Testis (tissue), 3 donors: ENCODE data around the gene DLG1. TPM values are rescaled to one million over a fixed set of nuclear protein-coding genes. Genes with fewer than 3 reads are reported as not detected.

Source experiments
- DNase-seq: peaks from one replicate; pipeline ENCODE4 v3.0.0-alpha.2; 2019
- H3K27ac ChIP-seq, 2 donors: fragments of 200-600 bp; sonication (generic); one replicate each; pipeline ENCODE4 v1.5.1; 2019
- H3K27me3 ChIP-seq: fragments of 200-600 bp; sonication (generic); one replicate; pipeline ENCODE4 v1.5.1; 2019
- H3K36me3 ChIP-seq: fragments of 200-600 bp; sonication (generic); one replicate; pipeline ENCODE4 v1.5.1; 2017; ENCODE audit warnings: low read depth; ENCODE audit errors: missing control alignments
- H3K4me1 ChIP-seq: fragments of 200-600 bp; sonication (generic); one replicate; pipeline ENCODE4 v1.5.1; 2019
- H3K4me3 ChIP-seq, 2 donors: fragments of 200-600 bp; sonication (generic); one replicate each; pipeline ENCODE4 v1.5.1; 2017 to 2019
- H3K9me3 ChIP-seq: fragments of 200-600 bp; sonication (generic); one replicate; pipeline ENCODE4 v1.5.1; 2017
- POLR2A ChIP-seq: fragments of 450-650 bp; IDR thresholded peaks from one replicate; pipeline ENCODE4 v1.6.1; 2017; ENCODE audit warnings: antibody characterized with exemption, mild to moderate bottlenecking, moderate library complexity
- WGBS, 2 donors: methylation state at CpG; one replicate each; pipeline ENCODE4 v1.1.5; 2018; 5-methylcytosine and 5-hydroxymethylcytosine counted together
- intact Hi-C: fragments of 100-400 bp; cut with DNase I; formaldehyde crosslinking; loops from one replicate; pipeline ENCODE4 v1.15.1; 2023; ENCODE audit warnings: low total_unique reads
- microRNA-seq, 2 donors: library from miRNA; unstranded; fragments of <30 nt; microRNA quantifications; one replicate each; pipeline ENCODE4, GENCODE V29; 2016; ENCODE audit warnings: borderline number of aligned reads in 2 of 2, borderline replicate concordance in 1 of 2
- polyA plus RNA-seq: library from polyadenylated mRNA; stranded (reverse); fragments of 350-450 nt; fragmentation: Illumina TruSeq; extraction: RNeasy Lipid Tissue Mini Kit (QIAGEN cat#74804); gene quantifications from one replicate; pipeline ENCODE4 v1.2.3, GENCODE V29; 2014; ENCODE audit warnings: low read depth, low replicate concordance; ENCODE audit not compliant: insufficient read depth
- small RNA-seq, 2 donors: library from RNA; depleted of rRNA; stranded (forward); fragments of <200 nt; gene quantifications; one replicate each; pipeline ENCODE3, GENCODE V24; 2016
- total RNA-seq, 2 donors: library from RNA; depleted of rRNA; stranded (reverse); fragments of >200 nt; gene quantifications; one replicate each; pipeline ENCODE4 v1.2.3, GENCODE V29; 2016
- TF ChIP-seq, protein P1 (sequence below), 3 experiments: fragments of 450-650 bp in 2 of 3; fragments of 200-600 bp in 1 of 3; sonication (generic) in 1 of 3; IDR thresholded peaks; one replicate each; pipeline ENCODE4 v1.5.1; 2016 to 2019; ENCODE audit warnings: antibody characterized with exemption in 3 of 3, mild to moderate bottlenecking in 2 of 3, moderate library complexity in 1 of 3

The DLG1 gene
- total and polyA plus RNA-seq, 3 donors from 2014 or later = 37.4 to 99.4 (median 99.3) TPM

DNA sequence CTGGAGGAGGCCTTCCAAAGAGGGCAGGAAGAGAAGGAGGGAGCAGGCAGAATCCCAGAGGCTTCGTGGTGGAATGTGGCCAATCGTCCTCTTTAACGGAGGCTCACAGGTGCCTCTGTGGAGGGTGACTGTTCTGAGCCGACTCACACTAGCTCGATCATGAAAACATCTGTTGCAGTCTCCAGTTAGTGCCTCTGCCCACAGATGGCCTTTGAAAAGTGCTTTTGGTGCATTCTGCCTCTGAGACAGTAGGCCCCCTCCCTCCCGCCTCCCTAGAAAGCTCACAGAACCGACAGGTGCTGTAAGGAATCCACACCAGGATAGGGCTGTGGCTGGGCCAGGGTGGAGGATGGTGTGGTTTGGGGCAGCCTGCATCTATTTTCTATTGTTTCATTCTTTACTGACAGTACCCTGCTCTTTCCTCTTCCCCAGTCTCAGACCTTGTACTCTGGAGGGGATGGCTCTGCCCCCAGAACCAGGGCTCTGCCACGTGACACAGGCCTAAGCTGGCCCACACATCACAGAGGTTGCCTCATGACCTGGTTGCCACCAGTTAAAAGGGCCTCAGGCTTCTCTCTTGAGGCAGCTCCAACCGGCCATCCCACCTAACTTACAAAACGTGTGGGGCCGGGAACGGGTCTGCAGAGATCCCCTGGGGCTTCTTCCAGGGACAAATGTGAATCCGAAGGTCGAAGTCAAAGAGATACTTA is 302.6 kb downstream of the DLG1 start:
- H3K27ac ChIP-seq = no peak overlapping the region
- H3K27me3 ChIP-seq = no peaks in the 10 kb centered on the region
- intact Hi-C loops = no loop called here

DNA sequence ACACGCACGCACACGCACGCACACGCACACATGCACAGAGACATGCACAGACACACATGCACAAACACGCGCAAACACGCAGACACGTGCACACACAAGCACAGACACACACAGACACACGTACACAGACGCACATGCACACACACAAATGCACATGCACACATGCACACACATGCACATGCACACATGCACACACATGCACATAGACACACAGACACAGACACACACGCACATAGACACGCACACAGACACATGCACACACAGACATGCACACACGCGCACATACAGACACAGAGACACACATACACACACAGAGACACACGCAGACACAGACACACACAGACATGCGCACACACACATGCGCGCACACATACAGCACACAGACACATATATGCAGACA is 303.4 kb downstream of the DLG1 start:
- Histone ChIP-seq H3K4me3 (no peak overlapping the region), H3K27me3 (no peaks in the 10 kb centered on the region), H3K4me1 (no peaks in the 10 kb centered on the region), H3K9me3 (no peaks in the 10 kb centered on the region), H3K36me3 (no peaks in the 10 kb centered on the region), H3K27ac (no peak overlapping the region)
- 78 to 89% methylated on average over 18 to 19 of the region's 19 CpGs for WGBS, 2 donors
- intact Hi-C loops = no loop called here
- no peak for DNase-seq
- TF ChIP-seq, protein P1, sequence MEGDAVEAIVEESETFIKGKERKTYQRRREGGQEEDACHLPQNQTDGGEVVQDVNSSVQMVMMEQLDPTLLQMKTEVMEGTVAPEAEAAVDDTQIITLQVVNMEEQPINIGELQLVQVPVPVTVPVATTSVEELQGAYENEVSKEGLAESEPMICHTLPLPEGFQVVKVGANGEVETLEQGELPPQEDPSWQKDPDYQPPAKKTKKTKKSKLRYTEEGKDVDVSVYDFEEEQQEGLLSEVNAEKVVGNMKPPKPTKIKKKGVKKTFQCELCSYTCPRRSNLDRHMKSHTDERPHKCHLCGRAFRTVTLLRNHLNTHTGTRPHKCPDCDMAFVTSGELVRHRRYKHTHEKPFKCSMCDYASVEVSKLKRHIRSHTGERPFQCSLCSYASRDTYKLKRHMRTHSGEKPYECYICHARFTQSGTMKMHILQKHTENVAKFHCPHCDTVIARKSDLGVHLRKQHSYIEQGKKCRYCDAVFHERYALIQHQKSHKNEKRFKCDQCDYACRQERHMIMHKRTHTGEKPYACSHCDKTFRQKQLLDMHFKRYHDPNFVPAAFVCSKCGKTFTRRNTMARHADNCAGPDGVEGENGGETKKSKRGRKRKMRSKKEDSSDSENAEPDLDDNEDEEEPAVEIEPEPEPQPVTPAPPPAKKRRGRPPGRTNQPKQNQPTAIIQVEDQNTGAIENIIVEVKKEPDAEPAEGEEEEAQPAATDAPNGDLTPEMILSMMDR (IDR thresholded peaks at IDR 0.05) = no peak
- TF ChIP-seq POLR2A = no peak

More for the DNA sequence above, 302.6 kb downstream of the DLG1 start:
- no peak for TF ChIP-seq POLR2A
- TF ChIP-seq, protein P1 (IDR thresholded peaks at IDR 0.05) = no peak
- WGBS, 2 donors = 67 to 71% methylated on average over 11 to 14 of the region's 14 CpGs
- no peak for DNase-seq
- no peaks in the 10 kb centered on the region for H3K9me3 ChIP-seq
- H3K36me3 ChIP-seq = no peaks in the 10 kb centered on the region
- H3K4me3 ChIP-seq = no peak overlapping the region
- no peaks in the 10 kb centered on the region for H3K4me1 ChIP-seq

DNA sequence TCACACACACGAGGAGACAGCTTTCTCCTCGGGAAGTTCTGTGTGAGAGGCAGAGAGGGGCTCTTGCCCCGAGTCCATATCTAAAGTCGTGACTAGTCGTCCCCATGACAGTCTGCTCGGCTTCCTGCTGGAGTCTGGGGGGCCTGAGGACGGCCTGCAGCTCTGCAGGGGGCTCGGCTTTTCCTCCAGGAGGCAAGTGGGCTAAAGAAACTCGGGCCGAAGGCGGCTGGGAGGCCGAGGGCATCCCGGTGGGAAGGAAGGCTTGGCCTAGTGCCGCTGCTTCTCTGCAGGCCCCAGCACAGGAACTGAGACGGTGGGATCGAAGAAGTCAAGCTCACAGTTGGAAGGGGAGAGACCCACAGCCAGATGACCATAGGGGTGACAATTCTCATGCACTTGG is 304.4 kb downstream of the DLG1 start:
- WGBS, 2 donors = 86% methylated on average over 6 to 16 of the region's 16 CpGs
- Histone ChIP-seq H3K27ac (no peak overlapping the region), H3K4me1 (no peaks in the 10 kb centered on the region), H3K27me3 (no peaks in the 10 kb centered on the region), H3K36me3 (no peaks in the 10 kb centered on the region), H3K9me3 (no peaks in the 10 kb centered on the region), H3K4me3 (no peak overlapping the region)
- intact Hi-C loops = no loop called here
- no peak for DNase-seq
- no peak for TF ChIP-seq POLR2A
- TF ChIP-seq, protein P1 (IDR thresholded peaks at IDR 0.05) = no peak

Small RNA genes lying within 50 kb of the gene (microRNA-seq; reads per million reads assigned to microRNA genes)
- gene MIR4797 = 0 reads per million in 2 donors

Small RNA genes lying within 50 kb of the gene (small RNA-seq; reads per million reads assigned to genes)
- gene MIR4797 = 0 reads per million in 2 donors
